Ovary (tissue), 3 donors: ENCODE results near the gene ZNF470.

Source experiments
- EP300 ChIP-seq: sonication (generic); formaldehyde crosslinking; IDR thresholded peaks from one replicate; pipeline ENCODE4 v1.6.1; 2017; ENCODE audit warnings: antibody characterized with exemption
- POLR2A ChIP-seq: fragments of 450-650 bp; IDR thresholded peaks from one replicate; pipeline ENCODE4 v1.6.1; 2017; ENCODE audit warnings: antibody characterized with exemption, mild to moderate bottlenecking, moderate library complexity
- TF ChIP-seq, protein P1 (sequence below), 3 donors: fragments of 450-650 bp in 2 of 3; fragments of 200-600 bp in 1 of 3; IDR thresholded peaks; one replicate each; pipeline versions ENCODE4 v1.5.1 to v1.8.0; 2016 to 2022; ENCODE audit warnings: antibody characterized with exemption in 3 of 3, mild to moderate bottlenecking in 1 of 3
- donor health status: DM: no; HTN: no; CAD: no.

DNA sequence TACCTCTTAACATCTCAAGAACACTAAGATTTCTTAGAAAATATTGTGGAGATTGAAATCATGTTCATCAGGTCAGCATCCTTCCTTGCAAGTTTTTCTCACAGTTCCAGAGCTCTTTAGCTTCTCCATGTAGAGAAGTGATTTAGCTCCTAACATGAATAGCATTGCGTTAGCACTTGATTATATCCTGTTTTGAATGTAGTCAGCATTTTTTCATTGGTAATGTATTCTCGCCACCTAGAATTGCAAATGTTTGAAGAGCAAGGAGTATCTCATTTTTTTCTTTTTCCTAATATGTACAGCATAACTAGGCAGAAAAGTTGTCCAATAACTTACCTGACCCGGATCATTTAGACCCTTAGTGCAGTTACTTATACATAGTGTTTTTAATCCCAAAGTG is 6.6 kb downstream of the ZNF470 start:
- TF ChIP-seq, protein P1, sequence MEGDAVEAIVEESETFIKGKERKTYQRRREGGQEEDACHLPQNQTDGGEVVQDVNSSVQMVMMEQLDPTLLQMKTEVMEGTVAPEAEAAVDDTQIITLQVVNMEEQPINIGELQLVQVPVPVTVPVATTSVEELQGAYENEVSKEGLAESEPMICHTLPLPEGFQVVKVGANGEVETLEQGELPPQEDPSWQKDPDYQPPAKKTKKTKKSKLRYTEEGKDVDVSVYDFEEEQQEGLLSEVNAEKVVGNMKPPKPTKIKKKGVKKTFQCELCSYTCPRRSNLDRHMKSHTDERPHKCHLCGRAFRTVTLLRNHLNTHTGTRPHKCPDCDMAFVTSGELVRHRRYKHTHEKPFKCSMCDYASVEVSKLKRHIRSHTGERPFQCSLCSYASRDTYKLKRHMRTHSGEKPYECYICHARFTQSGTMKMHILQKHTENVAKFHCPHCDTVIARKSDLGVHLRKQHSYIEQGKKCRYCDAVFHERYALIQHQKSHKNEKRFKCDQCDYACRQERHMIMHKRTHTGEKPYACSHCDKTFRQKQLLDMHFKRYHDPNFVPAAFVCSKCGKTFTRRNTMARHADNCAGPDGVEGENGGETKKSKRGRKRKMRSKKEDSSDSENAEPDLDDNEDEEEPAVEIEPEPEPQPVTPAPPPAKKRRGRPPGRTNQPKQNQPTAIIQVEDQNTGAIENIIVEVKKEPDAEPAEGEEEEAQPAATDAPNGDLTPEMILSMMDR (IDR thresholded peaks at IDR 0.05) = no peak
- TF ChIP-seq POLR2A (no peak), EP300 (no peak)
